ENCODE data around the gene CBFB.
"Not testable (repeated sequence)": the region's sequence is repeated elsewhere in the genome, so short reads cannot be mapped to it uniquely, and the experiment has no call there.

CBFB gene

GRCh38 chr16:67101311-67102082 is 72.5 kb downstream of the CBFB start:
- DNase-seq = no peak

GRCh38 chr16:67104061-67104460 is 75.1 kb downstream of the CBFB start:
- DNase-seq = no peak

- DNase-seq = no peak
Measured at GRCh38 chr16:67104845-67105244, 75.9 kb downstream of the CBFB start.

- no peak for DNase-seq
Measured at GRCh38 chr16:67105246-67105645, 76.3 kb downstream of the CBFB start.

GRCh38 chr16:67105881-67106280 is 76.9 kb downstream of the CBFB start:
- no peak for DNase-seq

GRCh38 chr16:67108489-67108888 is 79.5 kb downstream of the CBFB start:
- DNase-seq = no peak

- DNase-seq = no peak
Measured at GRCh38 chr16:67108931-67109406, 80.0 kb downstream of the CBFB start.

- DNase-seq = peak; percentile 95
Measured at GRCh38 chr16:67109407-67110135, 80.6 kb downstream of the CBFB start, which contains the start of gene PHAF1. Gene PHAF1, plus strand, starts transcription at chr16:67109941. Its CDS starts 235 bp downstream, at chr16:67110176.

- no peak for DNase-seq
Measured at GRCh38 chr16:67111951-67112444, 83.0 kb downstream of the CBFB start.

GRCh38 chr16:67112591-67113399 is 83.8 kb downstream of the CBFB start:
- DNase-seq = no peak

- no peak for DNase-seq
Measured at GRCh38 chr16:67114793-67115192, 85.8 kb downstream of the CBFB start.

GRCh38 chr16:67115639-67116038 is 86.7 kb downstream of the CBFB start:
- no peak for DNase-seq

GRCh38 chr16:67116388-67117311 is 87.7 kb downstream of the CBFB start:
- no peak for DNase-seq

GRCh38 chr16:67117716-67118115 is 88.8 kb downstream of the CBFB start:
- no peak for DNase-seq

- no peak for DNase-seq
Measured at GRCh38 chr16:67120025-67120424, 91.1 kb downstream of the CBFB start.

- DNase-seq = not testable (repeated sequence)
Measured at GRCh38 chr16:67122799-67123198, 93.8 kb downstream of the CBFB start.

GRCh38 chr16:67128417-67128816 is 99.5 kb downstream of the CBFB start:
- DNase-seq = no peak

- DNase-seq = no peak
Measured at GRCh38 chr16:67128887-67129286, 99.9 kb downstream of the CBFB start.

- DNase-seq = no peak
Measured at GRCh38 chr16:67129422-67129821, 100.5 kb downstream of the CBFB start.

- no peak for DNase-seq
Measured at GRCh38 chr16:67137605-67138004, 108.7 kb downstream of the CBFB start.

- no peak for DNase-seq
Measured at GRCh38 chr16:67141391-67141790, 112.4 kb downstream of the CBFB start.

- no peak for DNase-seq
Measured at GRCh38 chr16:67142342-67142741, 113.4 kb downstream of the CBFB start.

Data from activated T-cell treated with anti-CD3 and anti-CD28 coated beads for 4 hours (primary cell).